ENCODE measurements around the gene NADK2. TPM values are rescaled to one million over a fixed set of nuclear protein-coding genes. Genes with fewer than 3 reads are reported as not detected.

NADK2 gene
- total and polyA plus RNA-seq, 9 donors = 28.9 to 42.2 (median 39.3) TPM

- Histone ChIP-seq H3K4me3 (ENCODE audit: low read length) (no peak overlapping the region), H3K36me3 (ENCODE audit: control insufficient read depth, insufficient read depth, low read length) (no peaks in the 10 kb centered on the region), H3K9me3 (replicated peaks; ENCODE audit: control insufficient read depth, low read depth, low read length) (no peaks in the 10 kb centered on the region), H3K4me1 (ENCODE audit: control insufficient read depth, insufficient read depth, low read length) (peaks cover 10% of the 10 kb centered on the region), H3K27me3 (ENCODE audit: control insufficient read depth, insufficient read depth, low read length) (no peaks in the 10 kb centered on the region), H3K27ac (ENCODE audit: low read length) (no peak overlapping the region)
- WGBS (ENCODE audit: insufficient coverage) = 86% methylated on average over 1 of the region's 2 CpGs
- DNase-seq = no peak
These were observed 3.0 kb downstream of the NADK2 start for GRCh38 chr5:36238502-36239295.

- Histone ChIP-seq H3K4me3 (ENCODE audit: low read length) (no peak overlapping the region), H3K9me3 (replicated peaks; ENCODE audit: control insufficient read depth, low read depth, low read length) (no peaks in the 10 kb centered on the region), H3K27ac (ENCODE audit: low read length) (no peak overlapping the region), H3K36me3 (ENCODE audit: control insufficient read depth, insufficient read depth, low read length) (no peaks in the 10 kb centered on the region), H3K27me3 (ENCODE audit: control insufficient read depth, insufficient read depth, low read length) (no peaks in the 10 kb centered on the region), H3K4me1 (ENCODE audit: control insufficient read depth, insufficient read depth, low read length) (peaks cover 8% of the 10 kb centered on the region)
- WGBS (ENCODE audit: insufficient coverage) = 80% methylated on average over 2 of the region's 2 CpGs
- DNase-seq = no peak
These were observed 4.0 kb downstream of the NADK2 start for GRCh38 chr5:36237751-36238150.

GRCh38 chr5:36236801-36237200 is 4.9 kb downstream of the NADK2 start:
- Histone ChIP-seq H3K9me3 (replicated peaks; ENCODE audit: control insufficient read depth, low read depth, low read length) (no peaks in the 10 kb centered on the region), H3K27me3 (ENCODE audit: control insufficient read depth, insufficient read depth, low read length) (no peaks in the 10 kb centered on the region), H3K4me1 (ENCODE audit: control insufficient read depth, insufficient read depth, low read length) (peaks cover 2% of the 10 kb centered on the region), H3K4me3 (ENCODE audit: low read length) (no peak overlapping the region), H3K27ac (ENCODE audit: low read length) (no peak overlapping the region), H3K36me3 (ENCODE audit: control insufficient read depth, insufficient read depth, low read length) (no peaks in the 10 kb centered on the region)
- DNase-seq = no peak

- no peak overlapping the region for H3K27ac ChIP-seq (ENCODE audit: low read length)
- 85% methylated on average over 3 of the region's 3 CpGs for WGBS (ENCODE audit: insufficient coverage)
- no peak overlapping the region for H3K4me3 ChIP-seq (ENCODE audit: low read length)
These were observed 9.2 kb downstream of the NADK2 start for GRCh38 chr5:36232533-36232932.

GRCh38 chr5:36230151-36230790 is 11.5 kb downstream of the NADK2 start:
- Histone ChIP-seq H3K9me3 (replicated peaks; ENCODE audit: control insufficient read depth, low read depth, low read length) (no peaks in the 10 kb centered on the region), H3K4me1 (ENCODE audit: control insufficient read depth, insufficient read depth, low read length) (peaks cover 4% of the 10 kb centered on the region), H3K27ac (ENCODE audit: low read length) (no peak overlapping the region), H3K4me3 (ENCODE audit: low read length) (no peak overlapping the region), H3K27me3 (ENCODE audit: control insufficient read depth, insufficient read depth, low read length) (no peaks in the 10 kb centered on the region), H3K36me3 (ENCODE audit: control insufficient read depth, insufficient read depth, low read length) (peaks cover 4% of the 10 kb centered on the region)
- DNase-seq = peak; percentile 20
- WGBS (ENCODE audit: insufficient coverage) = no CpG with 5 or more reads among the region's 1 CpG

More at GRCh38 chr5:36232533-36232932, 9.2 kb downstream of the NADK2 start:
- Histone ChIP-seq H3K9me3 (replicated peaks; ENCODE audit: control insufficient read depth, low read depth, low read length) (no peaks in the 10 kb centered on the region), H3K27me3 (ENCODE audit: control insufficient read depth, insufficient read depth, low read length) (no peaks in the 10 kb centered on the region), H3K36me3 (ENCODE audit: control insufficient read depth, insufficient read depth, low read length) (no peaks in the 10 kb centered on the region), H3K4me1 (ENCODE audit: control insufficient read depth, insufficient read depth, low read length) (peaks cover 4% of the 10 kb centered on the region)
- no peak for DNase-seq

DNA sequence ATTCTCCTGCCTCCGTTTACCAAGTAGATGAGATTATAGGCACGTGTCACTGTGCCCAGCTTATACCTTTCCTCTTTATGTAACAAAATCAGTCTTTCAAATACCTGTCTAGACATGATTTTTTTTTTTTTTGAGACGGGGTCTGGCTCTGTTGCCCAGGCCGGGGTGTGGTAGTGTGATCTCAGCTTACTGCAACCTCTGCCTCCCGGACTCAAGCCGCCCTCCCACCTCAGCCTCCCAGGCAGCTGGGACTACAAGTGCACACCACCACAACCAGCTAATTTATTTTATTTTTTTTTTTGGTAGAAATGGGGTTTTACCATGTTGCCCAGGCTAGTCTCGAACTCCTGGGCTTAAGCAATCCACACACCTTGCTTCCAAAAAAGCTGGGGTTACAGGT is 13.2 kb downstream of the NADK2 start:
- Histone ChIP-seq H3K4me3 (ENCODE audit: low read length) (no peak overlapping the region), H3K9me3 (replicated peaks; ENCODE audit: control insufficient read depth, low read depth, low read length) (no peaks in the 10 kb centered on the region), H3K27me3 (ENCODE audit: control insufficient read depth, insufficient read depth, low read length) (no peaks in the 10 kb centered on the region), H3K36me3 (ENCODE audit: control insufficient read depth, insufficient read depth, low read length) (peaks cover 9% of the 10 kb centered on the region), H3K27ac (ENCODE audit: low read length) (no peak overlapping the region), H3K4me1 (ENCODE audit: control insufficient read depth, insufficient read depth, low read length) (peaks cover 4% of the 10 kb centered on the region)
- no CpG with 5 or more reads among the region's 7 CpGs for WGBS (ENCODE audit: insufficient coverage)
- DNase-seq = no peak

- Histone ChIP-seq H3K27me3 (ENCODE audit: control insufficient read depth, insufficient read depth, low read length) (no peaks in the 10 kb centered on the region), H3K9me3 (replicated peaks; ENCODE audit: control insufficient read depth, low read depth, low read length) (no peaks in the 10 kb centered on the region), H3K4me3 (ENCODE audit: low read length) (no peak overlapping the region), H3K27ac (ENCODE audit: low read length) (no peak overlapping the region), H3K36me3 (ENCODE audit: control insufficient read depth, insufficient read depth, low read length) (peaks cover 9% of the 10 kb centered on the region), H3K4me1 (ENCODE audit: control insufficient read depth, insufficient read depth, low read length) (peaks cover 4% of the 10 kb centered on the region)
- no peak for DNase-seq
These were observed 14.7 kb downstream of the NADK2 start for GRCh38 chr5:36227046-36227445.

DNA sequence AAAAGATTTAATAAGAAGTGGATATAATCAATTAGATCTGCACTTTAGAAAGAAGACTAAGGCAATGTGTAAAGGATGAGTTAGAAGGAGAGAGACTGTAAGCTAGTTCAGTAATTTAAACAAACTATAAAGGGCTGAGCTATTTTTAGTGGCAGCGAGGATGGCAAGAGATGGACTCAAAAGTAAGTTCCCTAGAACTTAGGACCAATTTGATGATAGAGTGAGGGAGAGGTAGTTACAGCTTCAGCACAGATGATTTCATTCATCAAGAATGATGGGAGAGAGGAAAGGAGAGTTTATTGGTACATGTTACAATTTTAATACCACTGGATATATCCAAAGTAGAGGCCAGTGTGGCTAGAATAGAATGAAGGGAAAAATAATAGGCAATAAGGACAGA is 19.1 kb downstream of the NADK2 start:
- H3K9me3 ChIP-seq (replicated peaks; ENCODE audit: control insufficient read depth, low read depth, low read length) = no peaks in the 10 kb centered on the region
- H3K36me3 ChIP-seq (ENCODE audit: control insufficient read depth, insufficient read depth, low read length) = peaks cover 20% of the 10 kb centered on the region
- no peak overlapping the region for H3K27ac ChIP-seq (ENCODE audit: low read length)
- no peaks in the 10 kb centered on the region for H3K27me3 ChIP-seq (ENCODE audit: control insufficient read depth, insufficient read depth, low read length)
- DNase-seq = no peak
- no peaks in the 10 kb centered on the region for H3K4me1 ChIP-seq (ENCODE audit: control insufficient read depth, insufficient read depth, low read length)
- H3K4me3 ChIP-seq (ENCODE audit: low read length) = no peak overlapping the region
- WGBS (ENCODE audit: insufficient coverage) = no CpG with 5 or more reads among the region's 1 CpG

DNA sequence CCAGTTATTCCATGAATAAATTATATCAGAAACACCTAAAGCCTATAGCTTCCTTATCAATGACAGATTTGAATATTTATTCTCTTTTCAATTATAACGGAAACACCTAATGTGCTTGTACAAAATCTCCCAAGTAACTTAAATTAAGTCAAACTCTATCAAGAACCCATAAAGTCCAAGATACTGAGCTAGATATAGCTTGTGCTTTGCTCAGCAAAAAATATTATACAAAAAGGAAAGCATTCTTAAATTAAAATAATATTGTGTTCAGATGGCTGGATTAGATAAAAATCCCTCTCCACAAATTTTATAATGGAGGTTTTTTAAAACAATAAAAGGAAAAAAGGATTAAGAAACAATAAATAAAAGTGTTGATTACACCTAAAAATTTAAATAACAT is 23.7 kb downstream of the NADK2 start:
- no CpG with 5 or more reads among the region's 1 CpG for WGBS (ENCODE audit: insufficient coverage)
- Histone ChIP-seq H3K4me1 (ENCODE audit: control insufficient read depth, insufficient read depth, low read length) (no peaks in the 10 kb centered on the region), H3K4me3 (ENCODE audit: low read length) (no peak overlapping the region), H3K9me3 (replicated peaks; ENCODE audit: control insufficient read depth, low read depth, low read length) (no peaks in the 10 kb centered on the region), H3K36me3 (ENCODE audit: control insufficient read depth, insufficient read depth, low read length) (peaks cover 16% of the 10 kb centered on the region), H3K27ac (ENCODE audit: low read length) (no peak overlapping the region), H3K27me3 (ENCODE audit: control insufficient read depth, insufficient read depth, low read length) (no peaks in the 10 kb centered on the region)
- DNase-seq = no peak

DNA sequence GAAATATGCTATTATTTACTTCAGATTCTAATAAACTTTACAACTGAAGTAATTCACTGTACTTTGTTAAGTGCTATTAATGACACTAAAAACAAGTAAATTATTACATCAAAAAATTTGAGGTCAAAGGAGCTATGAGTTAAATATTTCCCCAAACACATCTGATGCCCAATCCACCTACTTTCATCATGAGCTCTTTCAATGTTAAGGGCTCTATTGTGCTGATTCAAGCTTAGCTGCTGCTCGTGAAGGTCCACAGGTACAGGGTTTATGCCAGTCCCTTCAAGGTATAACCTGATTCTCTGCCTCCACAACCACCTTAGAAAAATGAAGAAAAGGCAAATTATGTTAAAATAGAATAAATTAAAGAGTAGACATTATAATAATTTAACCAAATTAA is 24.2 kb downstream of the NADK2 start:
- Histone ChIP-seq H3K27ac (ENCODE audit: low read length) (no peak overlapping the region), H3K4me3 (ENCODE audit: low read length) (no peak overlapping the region), H3K36me3 (ENCODE audit: control insufficient read depth, insufficient read depth, low read length) (peaks cover 19% of the 10 kb centered on the region), H3K9me3 (replicated peaks; ENCODE audit: control insufficient read depth, low read depth, low read length) (no peaks in the 10 kb centered on the region), H3K4me1 (ENCODE audit: control insufficient read depth, insufficient read depth, low read length) (no peaks in the 10 kb centered on the region), H3K27me3 (ENCODE audit: control insufficient read depth, insufficient read depth, low read length) (no peaks in the 10 kb centered on the region)
- no peak for DNase-seq
- WGBS (ENCODE audit: insufficient coverage) = no CpG with 5 or more reads among the region's 1 CpG

Data from muscle of leg (tissue), 11 donors.